NB4 (cell line): ENCODE data around the gene CAMTA1.

ENCODE experiments used
- CTCF ChIP-seq: IDR thresholded peaks from one replicate; pipeline ENCODE4 v1.5.1; 2012; ENCODE audit warnings: low read depth, low read length
- MAX ChIP-seq: IDR thresholded peaks from 2 replicates; pipeline ENCODE4 v1.6.1; 2011; ENCODE audit warnings: low read depth, low read length
- MYC ChIP-seq: IDR thresholded peaks from 2 replicates; pipeline ENCODE4 v1.6.1; 2011; ENCODE audit warnings: low read depth, low read length
- POLR2A ChIP-seq: IDR thresholded peaks from 2 replicates; pipeline ENCODE4 v1.6.1; 2011; ENCODE audit warnings: mild to moderate bottlenecking; ENCODE audit not compliant: insufficient read length; ENCODE audit errors: extremely low read depth

- TF ChIP-seq CTCF = no peak
- no peak for TF ChIP-seq POLR2A
- TF ChIP-seq MYC = no peak
- no peak for TF ChIP-seq MAX
Observed at GRCh38 chr1:7422081-7422480, 636.8 kb downstream of the CAMTA1 start.
